A673 (cell line): ENCODE results near the gene SGMS1. TPM values are rescaled to one million over a fixed set of nuclear protein-coding genes. Genes with fewer than 3 reads are reported as not detected.

Experiments used
- BruUV-seq: library from RNA; stranded (reverse); fragments of 400-500 nt; replicated peaks from 2 replicates; lab custom pipeline; 2021; lab: Mats Ljungman, UMichigan
- CTCF ChIA-PET: fragments of 300-600 bp; sonication (Branson Sonifier 250); formaldehyde crosslinking; loops from one replicate; lab custom pipeline; 2022; ENCODE audit warnings: antibody characterized with exemption; lab: Charles Lee
- POLR2A ChIA-PET: fragments of 300-600 bp; sonication (Branson Sonifier 250); formaldehyde crosslinking; loops from one replicate; lab custom pipeline; 2022; ENCODE audit warnings: antibody characterized with exemption; ENCODE audit not compliant: low non-redundant PET; lab: Charles Lee
- DNase-seq: peaks from one replicate; pipeline ENCODE4 v3.0.0-alpha.2; 2015; ENCODE audit warnings: low spot score
- H3K27ac ChIP-seq: fragments of 200-600 bp; sonication (generic); 2 replicates; pipeline ENCODE4 v1.5.1; 2016; ENCODE audit warnings: mixed run types, low read depth, mild to moderate bottlenecking, mixed read lengths, antibody characterized with exemption, low read length; ENCODE audit not compliant: poor library complexity, severe bottlenecking
- H3K27me3 ChIP-seq: fragments of 200-600 bp; sonication (generic); replicated peaks from 2 replicates; pipeline ENCODE4 v1.6.1; 2017; ENCODE audit warnings: mixed run types, low read depth, mild to moderate bottlenecking, mixed read lengths, antibody characterized with exemption, low read length; ENCODE audit not compliant: insufficient read depth, poor library complexity
- H3K36me3 ChIP-seq: fragments of 200-600 bp; sonication (generic); 2 replicates; pipeline ENCODE4 v1.6.1; 2016; ENCODE audit warnings: mixed run types, mild to moderate bottlenecking, mixed read lengths, antibody characterized with exemption, low read length; ENCODE audit not compliant: insufficient read depth, poor library complexity, severe bottlenecking
- H3K4me1 ChIP-seq: fragments of 200-600 bp; sonication (generic); 2 replicates; pipeline ENCODE4 v1.6.1; 2017; ENCODE audit warnings: mixed run types, mild to moderate bottlenecking, mixed read lengths, antibody characterized with exemption, low read length; ENCODE audit not compliant: insufficient read depth, poor library complexity, severe bottlenecking
- H3K4me3 ChIP-seq: fragments of 200-600 bp; sonication (generic); 2 replicates; pipeline ENCODE4 v1.5.1; 2016; ENCODE audit warnings: low read depth, mixed run types, mild to moderate bottlenecking, mixed read lengths, low read length; ENCODE audit not compliant: poor library complexity, severe bottlenecking
- H3K9me3 ChIP-seq: fragments of 200-600 bp; sonication (generic); 2 replicates; pipeline ENCODE4 v1.6.1; 2016; ENCODE audit warnings: mixed run types, low read depth, mild to moderate bottlenecking, mixed read lengths, antibody characterized with exemption, low read length; ENCODE audit not compliant: poor library complexity, severe bottlenecking
- CTCF ChIP-seq: fragments of 300-800, 200-600 bp; sonication (generic); conservative IDR thresholded peaks from 2 replicates; pipeline ENCODE4 v1.5.1; 2017; ENCODE audit warnings: low read depth, mild to moderate bottlenecking, antibody characterized with exemption, low read length, moderate library complexity, mixed read lengths
- EZH2 ChIP-seq: fragments of 200-600 bp; sonication (generic); IDR thresholded peaks from 2 replicates; pipeline ENCODE4 v1.6.1; 2017; ENCODE audit warnings: borderline replicate concordance, low read depth, mild to moderate bottlenecking, mixed read lengths, antibody characterized with exemption, low read length; ENCODE audit not compliant: poor library complexity, severe bottlenecking
- intact Hi-C: fragments of 100-400 bp; cut with micrococcal nuclease; formaldehyde crosslinking; loops from one replicate; pipeline ENCODE4 v1.10.0; 2022; ENCODE audit not compliant: unreplicated experiment
- total RNA-seq: library from RNA; stranded (reverse); gene quantifications from 2 replicates; pipeline ENCODE4 v1.2.3, GENCODE V29; 2021

SGMS1 gene
- total RNA-seq, 1 experiment from 2014 or later, result 13.0 TPM

GRCh38 chr10:50607356-50607925 is 16.3 kb downstream of the SGMS1 start:
- H3K27ac ChIP-seq, result no peak overlapping the region
- TF ChIP-seq CTCF (no peak), EZH2 (no peak)
- POLR2A ChIA-PET, result no interaction called here

GRCh38 chr10:50605951-50606270 is 17.8 kb downstream of the SGMS1 start:
- no peak overlapping the region for H3K27ac ChIP-seq
- intact Hi-C loops, result no loop called here
- POLR2A ChIA-PET, result no interaction called here

More at GRCh38 chr10:50607356-50607925, 16.3 kb downstream of the SGMS1 start:
- CTCF ChIA-PET, result no interaction called here
- Histone ChIP-seq H3K27me3 (no peaks in the 10 kb centered on the region), H3K36me3 (no peaks in the 10 kb centered on the region), H3K9me3 (no peaks in the 10 kb centered on the region), H3K4me1 (peaks cover 13% of the 10 kb centered on the region), H3K4me3 (no peak overlapping the region)
- BruUV-seq, result no TSS peak
- intact Hi-C loops, result no loop called here
- no peak for DNase-seq

GRCh38 chr10:50605269-50605950 is 18.3 kb downstream of the SGMS1 start:
- no peak for TF ChIP-seq CTCF
- no peak for TF ChIP-seq EZH2
- H3K4me3 ChIP-seq, result no peak overlapping the region
- peaks cover 13% of the 10 kb centered on the region for H3K4me1 ChIP-seq
- H3K9me3 ChIP-seq, result no peaks in the 10 kb centered on the region
- H3K27ac ChIP-seq, result no peak overlapping the region
- POLR2A ChIA-PET, result no interaction called here
- BruUV-seq, result no TSS peak
- no peaks in the 10 kb centered on the region for H3K36me3 ChIP-seq
- DNase-seq, result no peak
- CTCF ChIA-PET, result no interaction called here
- no peaks in the 10 kb centered on the region for H3K27me3 ChIP-seq
- intact Hi-C loops, result no loop called here

More at GRCh38 chr10:50605951-50606270, 17.8 kb downstream of the SGMS1 start:
- Histone ChIP-seq H3K9me3 (no peaks in the 10 kb centered on the region), H3K27me3 (no peaks in the 10 kb centered on the region), H3K36me3 (no peaks in the 10 kb centered on the region), H3K4me3 (no peak overlapping the region), H3K4me1 (peaks cover 13% of the 10 kb centered on the region)
- BruUV-seq, result no TSS peak
- TF ChIP-seq CTCF (no peak), EZH2 (no peak)
- DNase-seq, result no peak
- CTCF ChIA-PET, result no interaction called here
